Measurements from ENCODE around the gene TMEM108. TPM values are rescaled to one million over a fixed set of nuclear protein-coding genes. Genes with fewer than 3 reads are reported as not detected.

TMEM108 gene
- total and polyA plus RNA-seq, 2 experiments from 2014 or later, result 7.4 to 15.3 TPM

DNA sequence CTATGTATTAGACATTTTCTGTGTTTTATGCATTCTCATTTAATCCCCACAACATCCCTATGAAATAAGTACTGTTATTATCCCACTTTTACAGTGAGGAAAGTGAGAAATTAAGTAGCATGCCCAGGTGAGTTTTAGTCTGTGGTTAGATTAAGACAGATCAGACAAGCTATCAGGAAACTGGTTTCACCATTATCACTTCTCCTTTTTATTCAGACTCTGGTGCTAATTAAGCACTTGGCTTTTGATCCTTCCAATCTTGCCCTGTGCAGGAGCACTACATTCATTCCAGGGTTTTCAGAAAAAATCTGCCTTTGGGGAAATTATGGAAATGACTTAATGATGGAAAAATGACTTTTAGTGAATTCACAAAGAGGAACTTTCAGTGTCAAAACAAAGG, 115.2 kb downstream of the TMEM108 start (continued):
- TF ChIP-seq CTCF (conservative IDR thresholded peaks at IDR 0.05; ENCODE audit: low read depth in 2 of 2) (no peak), EZH2phosphoT487 (IDR thresholded peaks at IDR 0.05; ENCODE audit: unreplicated experiment) (no peak), ETS1 (IDR thresholded peaks at IDR 0.05) (no peak)

DNA sequence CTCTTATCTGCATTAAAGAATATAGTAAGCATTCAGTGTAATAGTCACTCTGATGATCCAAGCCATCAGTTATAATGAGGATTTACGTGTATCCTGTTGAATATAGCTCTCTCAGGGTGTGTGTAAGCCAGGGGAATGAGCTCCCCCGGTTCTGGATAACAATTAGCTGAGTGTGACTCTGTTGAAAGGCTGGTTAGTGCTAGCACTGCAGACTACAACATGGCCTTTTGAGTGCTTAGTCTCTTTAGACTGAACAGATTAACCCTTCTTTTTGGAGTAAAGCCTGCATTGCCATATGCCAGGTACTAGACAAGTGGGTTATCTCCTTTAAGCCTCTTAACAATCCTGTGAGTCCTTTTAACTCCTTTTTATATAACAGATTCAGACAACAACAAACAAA, 119.5 kb downstream of the TMEM108 start:
- Mint-ChIP-seq H3K4me3 (no peak overlapping the region), H3K27ac (no peak overlapping the region), H3K9me3 (peaks cover 5% of the 10 kb centered on the region; the same call in 2 of the 3 replicates), H3K27me3 (ENCODE audit: insufficient read depth, low read depth, poor library complexity) (peaks cover 1% of the 10 kb centered on the region), H3K36me3 (ENCODE audit: low read depth) (peaks cover 9% of the 10 kb centered on the region; the same call in 2 of the 3 replicates), H3K4me1 (no peaks in the 10 kb centered on the region; the same call in 2 of the 3 replicates)
- Histone ChIP-seq H3K27ac (ENCODE audit: low read depth) (no peak overlapping the region), H4K20me1 (replicated peaks; ENCODE audit: insufficient read depth) (no peaks in the 10 kb centered on the region), H3K4me2 (no peak overlapping the region), H3K4me3 (no peak overlapping the region), H2AFZ (no peak overlapping the region), H3K36me3 (ENCODE audit: insufficient read depth) (no peaks in the 10 kb centered on the region), H3K9me2 (ENCODE audit: insufficient read depth) (no peaks in the 10 kb centered on the region), H3K79me2 (replicated peaks; ENCODE audit: insufficient read depth) (no peaks in the 10 kb centered on the region; the same call in 1 of the 2 replicates), H3F3A (replicated peaks; ENCODE audit: low read depth) (no peaks in the 10 kb centered on the region), H3K27me3 (ENCODE audit: insufficient read depth) (no peaks in the 10 kb centered on the region), H3K4me1 (ENCODE audit: insufficient read depth) (no peaks in the 10 kb centered on the region)
- ATAC-seq (no peak), DNase-seq (ENCODE audit: low spot score) (no peak)
- TF ChIP-seq EZH2phosphoT487 (IDR thresholded peaks at IDR 0.05; ENCODE audit: unreplicated experiment) (no peak), ETS1 (IDR thresholded peaks at IDR 0.05) (no peak), STAT1 (IDR thresholded peaks at IDR 0.05; ENCODE audit: unreplicated experiment) (no peak), JUNB (IDR thresholded peaks at IDR 0.05; ENCODE audit: unreplicated experiment) (no peak), NANOG (IDR thresholded peaks at IDR 0.05; ENCODE audit: borderline replicate concordance) (no peak), POLR2AphosphoS5 (IDR thresholded peaks at IDR 0.05; ENCODE audit: low read depth) (no peak), ZNF331 (CRISPR knock-in tag; IDR thresholded peaks at IDR 0.05; ENCODE audit: low read depth) (no peak), CTCF (conservative IDR thresholded peaks at IDR 0.05; ENCODE audit: low read depth in 2 of 2) (no peak), EZH2 (IDR thresholded peaks at IDR 0.05; ENCODE audit: low read depth, unreplicated experiment) (no peak), ZNF114 (CRISPR knock-in tag; IDR thresholded peaks at IDR 0.05) (no peak), CREB1 (CRISPR knock-in tag; IDR thresholded peaks at IDR 0.05; ENCODE audit: low read depth) (no peak)
- TF ChIP-seq, protein P1, sequence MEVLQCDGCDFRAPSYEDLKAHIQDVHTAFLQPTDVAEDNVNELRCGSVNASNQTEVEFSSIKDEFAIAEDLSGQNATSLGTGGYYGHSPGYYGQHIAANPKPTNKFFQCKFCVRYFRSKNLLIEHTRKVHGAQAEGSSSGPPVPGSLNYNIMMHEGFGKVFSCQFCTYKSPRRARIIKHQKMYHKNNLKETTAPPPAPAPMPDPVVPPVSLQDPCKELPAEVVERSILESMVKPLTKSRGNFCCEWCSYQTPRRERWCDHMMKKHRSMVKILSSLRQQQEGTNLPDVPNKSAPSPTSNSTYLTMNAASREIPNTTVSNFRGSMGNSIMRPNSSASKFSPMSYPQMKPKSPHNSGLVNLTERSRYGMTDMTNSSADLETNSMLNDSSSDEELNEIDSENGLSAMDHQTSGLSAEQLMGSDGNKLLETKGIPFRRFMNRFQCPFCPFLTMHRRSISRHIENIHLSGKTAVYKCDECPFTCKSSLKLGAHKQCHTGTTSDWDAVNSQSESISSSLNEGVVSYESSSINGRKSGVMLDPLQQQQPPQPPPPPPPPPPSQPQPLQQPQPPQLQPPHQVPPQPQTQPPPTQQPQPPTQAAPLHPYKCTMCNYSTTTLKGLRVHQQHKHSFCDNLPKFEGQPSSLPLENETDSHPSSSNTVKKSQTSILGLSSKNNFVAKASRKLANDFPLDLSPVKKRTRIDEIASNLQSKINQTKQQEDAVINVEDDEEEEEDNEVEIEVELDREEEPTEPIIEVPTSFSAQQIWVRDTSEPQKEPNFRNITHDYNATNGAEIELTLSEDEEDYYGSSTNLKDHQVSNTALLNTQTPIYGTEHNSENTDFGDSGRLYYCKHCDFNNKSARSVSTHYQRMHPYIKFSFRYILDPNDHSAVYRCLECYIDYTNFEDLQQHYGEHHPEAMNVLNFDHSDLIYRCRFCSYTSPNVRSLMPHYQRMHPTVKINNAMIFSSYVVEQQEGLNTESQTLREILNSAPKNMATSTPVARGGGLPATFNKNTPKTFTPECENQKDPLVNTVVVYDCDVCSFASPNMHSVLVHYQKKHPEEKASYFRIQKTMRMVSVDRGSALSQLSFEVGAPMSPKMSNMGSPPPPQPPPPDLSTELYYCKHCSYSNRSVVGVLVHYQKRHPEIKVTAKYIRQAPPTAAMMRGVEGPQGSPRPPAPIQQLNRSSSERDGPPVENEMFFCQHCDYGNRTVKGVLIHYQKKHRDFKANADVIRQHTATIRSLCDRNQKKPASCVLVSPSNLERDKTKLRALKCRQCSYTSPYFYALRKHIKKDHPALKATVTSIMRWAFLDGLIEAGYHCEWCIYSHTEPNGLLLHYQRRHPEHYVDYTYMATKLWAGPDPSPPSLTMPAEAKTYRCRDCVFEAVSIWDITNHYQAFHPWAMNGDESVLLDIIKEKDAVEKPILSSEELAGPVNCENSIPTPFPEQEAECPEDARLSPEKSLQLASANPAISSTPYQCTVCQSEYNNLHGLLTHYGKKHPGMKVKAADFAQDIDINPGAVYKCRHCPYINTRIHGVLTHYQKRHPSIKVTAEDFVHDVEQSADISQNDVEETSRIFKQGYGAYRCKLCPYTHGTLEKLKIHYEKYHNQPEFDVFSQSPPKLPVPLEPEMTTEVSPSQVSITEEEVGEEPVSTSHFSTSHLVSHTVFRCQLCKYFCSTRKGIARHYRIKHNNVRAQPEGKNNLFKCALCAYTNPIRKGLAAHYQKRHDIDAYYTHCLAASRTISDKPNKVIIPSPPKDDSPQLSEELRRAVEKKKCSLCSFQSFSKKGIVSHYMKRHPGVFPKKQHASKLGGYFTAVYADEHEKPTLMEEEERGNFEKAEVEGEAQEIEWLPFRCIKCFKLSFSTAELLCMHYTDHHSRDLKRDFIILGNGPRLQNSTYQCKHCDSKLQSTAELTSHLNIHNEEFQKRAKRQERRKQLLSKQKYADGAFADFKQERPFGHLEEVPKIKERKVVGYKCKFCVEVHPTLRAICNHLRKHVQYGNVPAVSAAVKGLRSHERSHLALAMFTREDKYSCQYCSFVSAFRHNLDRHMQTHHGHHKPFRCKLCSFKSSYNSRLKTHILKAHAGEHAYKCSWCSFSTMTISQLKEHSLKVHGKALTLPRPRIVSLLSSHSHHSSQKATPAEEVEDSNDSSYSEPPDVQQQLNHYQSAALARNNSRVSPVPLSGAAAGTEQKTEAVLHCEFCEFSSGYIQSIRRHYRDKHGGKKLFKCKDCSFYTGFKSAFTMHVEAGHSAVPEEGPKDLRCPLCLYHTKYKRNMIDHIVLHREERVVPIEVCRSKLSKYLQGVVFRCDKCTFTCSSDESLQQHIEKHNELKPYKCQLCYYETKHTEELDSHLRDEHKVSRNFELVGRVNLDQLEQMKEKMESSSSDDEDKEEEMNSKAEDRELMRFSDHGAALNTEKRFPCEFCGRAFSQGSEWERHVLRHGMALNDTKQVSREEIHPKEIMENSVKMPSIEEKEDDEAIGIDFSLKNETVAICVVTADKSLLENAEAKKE (CRISPR knock-in tag; IDR thresholded peaks at IDR 0.05), result no peak
